ENCODE data around the gene GCSH.

Gene GCSH

DNA sequence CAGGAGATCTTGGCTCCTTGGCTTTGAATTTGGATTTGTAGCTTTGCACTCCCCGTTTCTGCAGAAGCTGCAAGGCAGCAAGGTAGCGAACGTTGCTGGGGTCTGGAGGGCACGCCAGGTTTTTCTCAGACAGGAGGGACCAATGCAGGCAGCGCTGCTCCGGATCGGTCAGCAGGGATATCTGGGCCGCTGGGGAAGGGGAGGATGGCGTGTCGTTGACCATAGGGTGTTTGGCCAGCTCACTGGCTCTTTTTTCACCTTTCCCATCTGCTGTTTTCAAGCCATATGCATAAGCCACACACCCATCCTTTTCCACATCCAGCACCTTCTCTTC lies 34.9 kb downstream of the GCSH start:
- TF ChIP-seq CTCF (IDR thresholded peaks at IDR 0.05; ENCODE audit: control extremely low read depth, extremely low read depth, low read depth, missing control alignments) = no peak
- ChIA-PET CTCF (no interaction called here), POLR2A (no interaction called here)
- no peak for DNase-seq (ENCODE audit: extremely low spot score)

DNA sequence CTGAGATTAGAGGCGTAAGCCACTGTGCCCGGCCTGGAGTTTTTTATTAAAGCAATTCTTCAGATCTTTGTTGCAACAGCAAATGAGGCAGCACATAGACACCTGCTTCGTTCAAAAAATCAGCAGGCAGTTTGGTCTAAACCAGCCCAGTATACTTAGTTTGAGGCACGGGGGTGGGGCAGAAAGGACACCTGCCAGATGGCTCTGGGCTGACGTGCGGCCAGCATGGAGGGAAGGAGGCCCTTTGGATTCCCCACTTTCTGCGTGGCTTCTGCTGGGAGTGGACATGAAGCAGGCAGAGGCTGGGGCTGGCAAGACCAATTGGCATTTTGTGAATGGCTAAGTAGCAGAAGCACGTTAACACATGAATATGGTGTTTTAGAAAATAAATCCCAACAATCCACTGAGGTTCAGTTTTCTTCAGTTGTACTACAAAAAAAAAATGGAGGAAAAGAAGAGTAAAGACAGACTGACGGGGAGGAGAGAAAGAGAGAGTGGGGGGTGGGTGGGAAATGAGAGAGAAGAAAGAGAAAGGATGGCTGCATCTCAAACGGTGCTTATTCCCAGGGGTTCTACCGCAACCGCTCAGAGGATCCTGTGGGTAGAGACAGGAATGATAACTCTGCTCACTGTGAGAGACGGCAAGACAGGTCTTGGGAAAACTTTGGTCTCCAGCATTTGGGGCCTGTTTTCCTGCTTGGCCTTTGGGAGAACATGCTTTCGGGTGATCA lies 35.5 kb downstream of the GCSH start:
- TF ChIP-seq CTCF (IDR thresholded peaks at IDR 0.05; ENCODE audit: control extremely low read depth, extremely low read depth, low read depth, missing control alignments) = no peak
- ChIA-PET CTCF (interaction anchor here (2.9 kb wide), 1 partner anchor 25 kb away, joined by 14 read pairs; the partner anchor contains the start of gene ATMIN), POLR2A (no interaction called here)
- no peak for DNase-seq (ENCODE audit: extremely low spot score)

DNA sequence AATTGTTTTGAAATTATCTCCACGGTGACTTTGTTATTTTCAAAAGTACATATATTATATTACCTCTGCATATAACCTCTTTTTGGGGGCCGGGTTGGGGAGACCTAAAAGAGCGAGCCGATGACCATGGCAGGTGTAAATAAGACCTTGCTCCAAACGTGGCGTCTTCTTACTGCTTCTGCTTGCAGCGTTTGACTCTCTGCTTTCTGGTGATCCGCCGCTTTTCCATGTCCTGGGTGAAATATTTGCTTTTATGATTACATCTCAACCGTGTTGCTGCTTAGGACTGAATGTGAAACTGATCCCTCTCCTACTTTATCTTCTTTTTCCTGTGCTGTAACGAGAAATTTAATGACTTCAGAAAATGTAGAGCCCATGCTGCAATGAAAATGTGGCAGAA lies 42.4 kb downstream of the GCSH start:
- ChIA-PET CTCF (no interaction called here), POLR2A (no interaction called here)
- no peak for TF ChIP-seq CTCF (IDR thresholded peaks at IDR 0.05; ENCODE audit: control extremely low read depth, extremely low read depth, low read depth, missing control alignments)
- DNase-seq (ENCODE audit: extremely low spot score) = no peak

- CTCF ChIA-PET = interaction anchor here (1.0 kb wide), 1 partner anchor 9 kb away, joined by 5 read pairs; no protein-coding TSS in a partner anchor
- no peak for TF ChIP-seq CTCF (IDR thresholded peaks at IDR 0.05; ENCODE audit: control extremely low read depth, extremely low read depth, low read depth, missing control alignments)
- POLR2A ChIA-PET = no interaction called here
- DNase-seq (ENCODE audit: extremely low spot score) = no peak
Measured at GRCh38 chr16:81042821-81043220, 53.4 kb downstream of the GCSH start.

GRCh38 chr16:81041696-81042095 lies 54.5 kb downstream of the GCSH start:
- no peak for TF ChIP-seq CTCF (IDR thresholded peaks at IDR 0.05; ENCODE audit: control extremely low read depth, extremely low read depth, low read depth, missing control alignments)
- POLR2A ChIA-PET = no interaction called here
- CTCF ChIA-PET = no interaction called here
- DNase-seq (ENCODE audit: extremely low spot score) = no peak

GRCh38 chr16:81040842-81041241 lies 55.4 kb downstream of the GCSH start:
- DNase-seq (ENCODE audit: extremely low spot score) = no peak
- TF ChIP-seq CTCF (IDR thresholded peaks at IDR 0.05; ENCODE audit: control extremely low read depth, extremely low read depth, low read depth, missing control alignments) = no peak
- CTCF ChIA-PET = interaction anchor here (1.2 kb wide), 1 partner anchor 22 kb away, joined by 3 read pairs; no protein-coding TSS in a partner anchor
- POLR2A ChIA-PET = no interaction called here

Measured in GM10248 (cell line).